GM18520 (cell line): ENCODE data around the gene NRP2.

ENCODE experiments used
- ATAC-seq: cut with Tn5 transposase; IDR thresholded peaks from one replicate; pipeline ENCODE4 v1.9.1; 2021; ENCODE audit not compliant: unreplicated experiment

The NRP2 gene

GRCh38 chr2:205658068-205658467, 24.2 kb upstream of the NRP2 start:
- no peak for ATAC-seq

- no peak for ATAC-seq
These were observed 23.7 kb upstream of the NRP2 start for GRCh38 chr2:205658572-205658971.

GRCh38 chr2:205659922-205660321, 22.4 kb upstream of the NRP2 start:
- ATAC-seq, result no peak

DNA sequence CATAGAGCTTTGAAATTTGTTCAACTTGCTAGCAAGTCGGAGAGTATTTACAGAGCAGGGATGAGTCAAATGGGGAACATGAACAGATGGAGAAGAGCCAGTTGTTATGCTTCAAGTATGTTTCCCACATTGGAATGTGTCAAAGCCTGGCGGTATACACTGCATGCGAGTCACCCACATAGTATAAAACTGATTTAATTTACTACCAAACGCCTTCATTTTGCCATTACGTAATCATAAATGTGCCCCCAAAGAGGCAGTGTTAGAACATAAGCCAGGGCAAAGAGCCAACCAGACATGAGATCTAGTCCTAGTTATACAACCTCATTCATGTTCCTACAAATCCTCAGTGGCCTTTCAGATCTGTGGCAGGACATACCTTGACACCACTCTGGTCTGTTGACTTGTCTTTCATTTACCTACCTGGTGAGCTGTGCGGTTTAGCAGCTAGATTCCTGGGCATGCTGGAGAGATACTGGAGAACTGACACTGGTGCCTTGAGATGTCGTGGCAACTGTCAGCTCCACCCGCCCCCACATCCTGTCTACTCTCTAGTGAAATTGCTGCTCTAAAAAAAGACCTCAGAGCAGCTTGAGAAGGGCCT, 21.7 kb upstream of the NRP2 start:
- ATAC-seq, result no peak

GRCh38 chr2:205661281-205661680, 21.0 kb upstream of the NRP2 start:
- ATAC-seq, result no peak

- no peak for ATAC-seq
These were observed 19.9 kb upstream of the NRP2 start for GRCh38 chr2:205662206-205662965.

- ATAC-seq, result no peak
These were observed 16.5 kb upstream of the NRP2 start for GRCh38 chr2:205665791-205666190.

DNA sequence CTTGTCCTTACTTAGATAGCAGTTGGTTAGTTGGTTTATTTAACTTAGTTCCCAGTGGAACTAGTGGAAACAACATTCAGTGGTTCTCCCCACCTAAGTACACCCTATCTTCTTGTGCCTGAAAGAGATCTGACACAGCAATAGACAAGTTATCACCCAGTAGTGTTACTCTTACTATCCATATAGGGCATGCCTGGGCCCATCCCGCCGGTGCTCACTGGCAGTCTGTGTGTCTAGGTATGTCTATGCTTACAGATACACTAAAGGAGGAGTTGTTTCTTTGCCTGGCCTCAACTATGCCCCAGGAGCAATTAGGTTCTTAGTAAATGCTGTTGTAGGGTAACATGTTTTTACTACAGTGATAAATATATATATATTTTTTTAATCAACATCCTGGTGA, 12.0 kb upstream of the NRP2 start:
- ATAC-seq, result no peak

DNA sequence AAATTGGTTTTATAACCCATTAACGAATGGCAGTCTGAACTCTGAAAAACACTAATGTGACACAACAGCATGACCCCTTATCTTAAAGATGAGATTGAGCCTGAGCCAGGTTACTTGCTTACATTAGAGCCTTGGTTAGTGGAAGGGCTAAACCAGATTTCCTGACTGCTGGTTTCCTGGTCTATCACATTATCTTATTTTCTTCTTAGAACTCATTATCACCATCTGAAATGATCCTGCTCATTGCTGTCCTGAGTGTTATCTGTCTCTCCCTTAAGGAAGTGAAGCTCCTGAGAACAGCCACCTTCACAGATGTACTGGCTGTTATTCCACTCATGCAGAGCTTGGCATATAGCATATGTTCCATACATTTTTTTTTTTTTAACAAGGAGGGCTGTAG, 9.0 kb upstream of the NRP2 start:
- no peak for ATAC-seq

GRCh38 chr2:205675861-205676516, 6.3 kb upstream of the NRP2 start:
- ATAC-seq, result no peak

DNA sequence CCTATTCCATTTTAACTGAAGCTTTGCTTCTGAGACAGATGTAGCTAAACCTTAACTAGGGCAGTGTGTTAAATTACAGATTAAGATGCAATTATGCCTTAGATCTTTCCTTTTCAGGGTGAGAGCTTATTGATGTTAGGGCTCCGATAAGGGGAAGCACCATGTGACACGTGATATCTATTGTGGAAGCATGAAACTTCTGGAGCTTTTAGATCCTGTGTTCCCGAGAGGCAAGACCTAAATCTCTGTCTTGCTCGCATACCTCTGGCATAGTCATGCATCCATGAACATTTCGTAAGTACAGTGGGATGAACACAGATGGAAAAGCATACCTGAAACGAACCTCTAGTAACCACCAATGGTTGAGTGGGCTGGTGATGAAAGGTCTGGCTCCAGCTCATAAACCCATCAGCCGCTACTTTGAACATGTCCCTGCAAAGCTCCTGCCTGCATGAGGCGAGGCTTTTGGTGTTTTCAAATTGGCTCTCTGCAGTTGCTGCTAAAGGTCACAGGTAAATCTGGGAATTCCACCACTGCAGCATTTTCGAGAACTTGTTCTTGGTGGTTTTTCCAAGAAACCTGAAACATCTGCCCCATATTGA, 3.7 kb upstream of the NRP2 start:
- ATAC-seq, result no peak

DNA sequence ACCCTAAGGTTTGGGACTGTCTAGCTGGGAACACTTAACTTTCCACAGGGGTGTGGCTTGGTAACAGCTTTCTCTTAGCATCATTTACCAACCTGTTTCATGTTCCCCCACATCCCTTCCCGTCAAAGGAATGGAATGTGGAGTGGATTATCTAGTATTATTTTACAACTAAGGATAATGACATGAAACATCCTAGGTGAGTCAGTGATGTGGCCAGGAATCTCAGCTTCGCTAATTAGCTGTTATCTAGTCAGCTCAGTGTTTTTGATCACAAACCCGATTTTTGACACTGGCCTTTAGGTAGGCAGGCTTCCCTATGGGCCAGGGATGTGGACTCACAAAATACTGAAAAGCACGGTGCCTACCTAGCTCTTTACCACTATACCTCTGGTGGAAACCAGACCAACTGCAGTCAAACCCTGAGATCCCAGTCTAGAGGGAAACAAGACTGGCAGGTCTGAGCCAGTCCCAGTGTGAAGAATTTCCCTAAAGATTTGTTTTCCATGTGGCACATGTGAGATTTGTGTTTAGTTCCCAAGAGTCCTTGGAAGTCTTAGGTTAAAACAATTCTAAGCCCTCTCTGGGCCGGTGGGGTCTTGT, 2.8 kb upstream of the NRP2 start:
- ATAC-seq, result no peak

- ATAC-seq, result peak; percentile 36
These were observed 2.2 kb upstream of the NRP2 start for GRCh38 chr2:205680067-205680466.

- no peak for ATAC-seq
These were observed 1.4 kb upstream of the NRP2 start for GRCh38 chr2:205680903-205681302.

DNA sequence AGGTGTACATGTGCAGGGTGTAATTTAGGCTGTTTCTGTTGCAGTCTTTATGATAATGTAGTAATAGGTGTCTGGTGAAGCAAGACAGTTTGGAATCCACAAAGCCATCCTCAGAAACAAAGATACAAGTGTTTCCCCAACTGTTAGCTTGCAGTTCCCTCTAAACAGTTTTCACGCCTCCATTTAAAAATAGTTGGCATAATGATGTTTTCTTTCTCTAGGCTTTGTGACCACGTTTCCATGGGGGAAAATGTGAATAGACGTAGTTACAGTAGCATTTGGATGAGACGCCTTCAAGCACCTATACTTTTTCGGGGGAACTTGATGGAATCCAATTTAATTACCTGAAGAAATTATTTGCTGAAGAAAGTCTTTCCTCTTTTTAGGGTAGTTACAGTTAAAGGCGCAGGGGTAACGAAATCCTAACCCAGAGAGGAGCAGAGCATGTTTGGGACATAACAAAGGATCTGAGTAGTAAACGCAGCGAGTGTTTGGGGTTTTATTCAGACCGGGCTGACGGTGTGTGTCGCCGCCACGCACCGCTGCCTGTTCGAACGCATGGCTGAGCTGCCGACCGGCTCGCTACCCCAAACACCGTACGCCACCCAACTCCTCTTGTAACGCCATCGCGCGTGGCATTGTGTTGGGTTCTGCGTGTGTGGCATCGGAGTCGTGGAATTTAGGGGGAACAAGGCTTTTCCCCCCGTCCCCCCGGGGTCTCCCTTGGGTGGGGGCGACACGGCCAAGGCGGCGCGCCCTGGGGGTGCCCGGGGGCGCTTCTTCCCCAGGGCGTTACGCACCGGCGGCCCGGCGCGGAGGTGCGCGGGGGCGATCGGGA, 681 bp upstream of the NRP2 start:
- ATAC-seq, result no peak

DNA sequence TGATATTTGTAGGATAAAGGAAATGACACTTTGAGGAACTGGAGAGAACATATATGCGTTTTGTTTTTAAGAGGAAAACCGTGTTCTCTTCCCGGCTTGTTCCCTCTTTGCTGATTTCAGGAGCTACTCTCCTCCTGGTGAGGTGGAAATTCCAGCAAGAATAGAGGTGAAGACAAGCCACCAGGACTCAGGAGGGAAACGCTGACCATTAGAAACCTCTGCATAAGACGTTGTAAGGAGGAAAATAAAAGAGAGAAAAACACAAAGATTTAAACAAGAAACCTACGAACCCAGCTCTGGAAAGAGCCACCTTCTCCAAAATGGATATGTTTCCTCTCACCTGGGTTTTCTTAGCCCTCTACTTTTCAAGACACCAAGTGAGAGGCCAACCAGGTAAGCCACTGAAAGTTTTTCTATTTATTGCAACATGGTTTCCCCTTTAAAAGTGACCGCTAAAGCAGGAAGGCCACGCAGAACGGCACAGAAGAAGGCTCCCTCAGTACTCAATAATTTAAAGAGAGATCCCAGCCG, 735 bp downstream of the NRP2 start:
- no peak for ATAC-seq

DNA sequence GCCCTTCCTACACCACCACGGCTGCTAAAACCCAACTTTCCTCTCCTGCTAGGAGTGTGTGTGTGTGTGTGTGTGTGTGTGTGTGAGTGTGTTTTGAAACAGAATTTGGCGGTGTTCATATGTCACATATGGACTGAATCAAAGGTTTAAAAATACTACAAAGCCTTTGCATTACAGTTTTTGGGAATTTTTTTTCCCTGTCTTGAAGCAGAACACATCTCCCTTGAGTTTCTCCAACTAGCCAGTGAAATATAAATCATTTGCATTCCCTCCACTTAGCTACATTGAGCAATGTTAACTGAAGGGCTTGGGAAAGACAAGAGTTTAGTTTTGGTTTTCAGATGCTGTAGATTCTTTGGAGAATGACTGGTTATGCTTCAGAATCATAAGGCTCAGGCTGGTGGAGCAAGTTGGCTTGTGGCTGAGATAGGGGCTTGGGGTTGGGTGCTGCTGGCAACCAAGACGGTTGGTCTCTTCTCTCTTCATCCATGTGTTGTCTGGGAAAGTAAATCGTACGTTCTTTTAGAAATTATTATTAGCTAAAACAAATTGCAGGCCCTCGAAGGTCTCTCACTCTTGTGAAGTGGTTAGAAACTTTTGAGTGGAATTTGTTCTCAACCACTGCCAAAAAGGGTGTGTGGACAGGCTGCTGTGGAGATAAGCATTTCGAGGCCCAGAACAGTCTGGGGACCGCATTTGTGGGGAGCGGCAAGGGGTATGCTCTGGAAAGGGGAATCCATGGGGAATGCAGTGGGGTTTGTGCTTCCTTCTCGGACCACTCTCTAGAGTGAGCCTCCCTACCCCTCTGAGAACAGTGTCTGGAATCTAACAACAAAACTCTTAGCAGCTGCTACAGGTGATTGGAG, 1.4 kb downstream of the NRP2 start:
- no peak for ATAC-seq

DNA sequence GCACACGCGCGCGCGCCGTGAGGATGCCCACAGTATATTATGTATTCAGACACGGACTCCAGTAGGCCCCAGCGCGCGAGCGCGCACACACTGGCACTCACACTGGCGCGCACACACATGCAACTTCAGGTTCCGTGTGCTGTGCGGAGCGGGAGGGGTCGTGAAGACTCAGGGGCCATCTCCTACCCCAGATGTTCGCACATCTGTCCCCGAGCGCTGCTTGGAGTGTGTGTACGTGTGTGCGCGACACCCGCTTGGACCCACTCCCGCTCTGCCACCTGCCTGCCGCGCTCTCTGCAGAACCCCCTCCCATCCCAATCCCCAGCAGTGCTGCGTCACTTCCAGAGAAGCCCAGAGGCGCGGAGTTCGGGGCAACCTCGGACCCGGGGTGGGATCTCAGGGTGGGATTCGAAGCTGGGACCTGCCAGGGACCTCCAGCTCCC, 2.6 kb downstream of the NRP2 start:
- no peak for ATAC-seq

DNA sequence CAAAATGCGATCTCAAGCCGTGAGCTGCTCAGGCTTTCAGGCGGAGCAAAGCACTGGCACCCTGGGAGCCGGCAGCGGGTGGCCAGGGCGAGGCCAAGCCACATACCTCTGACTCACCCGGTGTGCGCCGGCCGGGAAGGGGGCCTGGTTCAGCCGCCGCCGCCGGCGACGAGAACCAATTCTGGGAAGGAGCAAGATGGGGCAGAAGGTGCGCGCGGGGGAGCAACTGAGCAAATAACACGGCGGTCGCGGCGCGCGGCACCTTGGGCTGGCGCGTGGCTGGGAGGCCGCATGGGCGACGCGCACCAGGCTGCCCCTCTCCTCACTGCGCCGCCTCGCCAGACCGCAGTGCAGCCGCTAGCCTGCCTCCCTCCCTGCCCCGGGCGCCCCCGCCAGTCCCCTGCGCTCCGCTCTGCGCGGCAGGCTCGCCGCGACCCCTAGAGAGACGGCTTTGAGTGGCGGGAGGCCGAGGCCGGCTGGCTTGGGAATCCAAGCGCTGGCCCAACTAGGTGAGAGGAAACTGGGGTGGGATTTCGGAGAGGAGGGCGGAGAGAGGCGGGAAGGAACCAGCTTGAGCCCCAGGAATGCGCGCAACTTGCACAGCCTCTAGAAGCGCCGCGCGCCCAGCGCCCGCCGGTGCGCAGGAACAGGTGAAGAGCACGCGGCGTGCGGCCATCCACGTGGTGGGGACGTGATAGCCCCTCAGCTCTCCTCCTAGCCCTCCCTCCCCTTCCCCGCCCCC, 3.2 kb downstream of the NRP2 start:
- no peak for ATAC-seq
